Common myeloid progenitor, CD34-positive (primary cell): ENCODE results near the gene EPRS1.

Experiments
- CTCF ChIA-PET: fragments of 350-600 bp; sonication (Branson Sonifier 250); formaldehyde crosslinking; loops from one replicate; lab custom pipeline; 2021; ENCODE audit warnings: antibody characterized with exemption; lab: Charles Lee
- POLR2A ChIA-PET: fragments of 350-600 bp; sonication (Branson Sonifier 250); formaldehyde crosslinking; loops from one replicate; lab custom pipeline; 2021; ENCODE audit warnings: antibody characterized with exemption; lab: Charles Lee
- DNase-seq, 3 donors: peaks; one replicate each; pipeline versions ENCODE4 v3.0.0 to v3.0.0-alpha.2; 2013
- H3K27ac ChIP-seq, 2 experiments: 1 replicate in 1 of 2; 2 replicates in 1 of 2; pipeline ENCODE4 v1.7.0; 2013; ENCODE audit warnings: inconsistent platforms in 2 of 2, low read length in 2 of 2, mild to moderate bottlenecking in 2 of 2, low read depth in 1 of 2, moderate library complexity in 1 of 2; ENCODE audit not compliant: severe bottlenecking in 2 of 2, insufficient read depth in 1 of 2, poor library complexity in 1 of 2
- H3K27me3 ChIP-seq, 5 experiments: replicated peaks in 2 of 5; 1 replicate in 3 of 5; 2 replicates in 2 of 5; pipeline versions ENCODE4 v1.6.1 to v1.7.0; 2013; ENCODE audit warnings: low read length in 4 of 5, mild to moderate bottlenecking in 2 of 5, moderate library complexity in 2 of 5, inconsistent platforms in 1 of 5; ENCODE audit not compliant: insufficient read depth in 5 of 5, control insufficient read depth in 4 of 5
- H3K36me3 ChIP-seq, 4 experiments: 1 replicate in 2 of 4; 2 replicates in 2 of 4; pipeline versions ENCODE4 v1.6.1 to v1.7.0; 2013; ENCODE audit warnings: low read length in 3 of 4, control low read depth in 1 of 4, mild to moderate bottlenecking in 1 of 4; ENCODE audit not compliant: control insufficient read depth in 4 of 4, insufficient read depth in 4 of 4
- H3K4me1 ChIP-seq, 4 experiments: 1 replicate in 3 of 4; 2 replicates in 1 of 4; pipeline versions ENCODE4 v1.6.1 to v1.7.1; 2013; ENCODE audit warnings: low read length in 3 of 4, mild to moderate bottlenecking in 3 of 4, control low read depth in 1 of 4, inconsistent platforms in 1 of 4, moderate library complexity in 1 of 4; ENCODE audit not compliant: control insufficient read depth in 4 of 4, insufficient read depth in 4 of 4; ENCODE audit errors: control extremely low read depth in 1 of 4
- H3K4me3 ChIP-seq, 7 experiments: 1 replicate in 4 of 7; 2 replicates in 3 of 7; pipeline versions ENCODE4 v1.5.1 to v1.7.0; 2013; ENCODE audit warnings: mild to moderate bottlenecking in 7 of 7, low read length in 6 of 7, moderate library complexity in 6 of 7, inconsistent platforms in 2 of 7, low read depth in 2 of 7, control low read depth in 1 of 7; ENCODE audit not compliant: insufficient read depth in 4 of 7, control insufficient read depth in 1 of 7; ENCODE audit errors: extremely low read depth in 1 of 7
- H3K9me3 ChIP-seq, 5 experiments: 1 replicate in 4 of 5; 2 replicates in 1 of 5; pipeline versions ENCODE4 v1.6.1 to v1.7.1; 2013; ENCODE audit warnings: low read length in 4 of 5, mild to moderate bottlenecking in 2 of 5, inconsistent platforms in 1 of 5, low read depth in 1 of 5, moderate library complexity in 1 of 5; ENCODE audit not compliant: control insufficient read depth in 4 of 5, insufficient read depth in 2 of 5; ENCODE audit errors: control extremely low read depth in 1 of 5
- WGBS: methylation state at CpG from one replicate; pipeline ENCODE4 v1.1.5; 2013; ENCODE audit not compliant: insufficient coverage; 5-methylcytosine and 5-hydroxymethylcytosine counted together

EPRS1 gene

GRCh38 chr1:220060876-220061275, 14.6 kb upstream of the EPRS1 start:
- DNase-seq: no peak
- H3K9me3 ChIP-seq: no peaks in the 10 kb centered on the region
- H3K27ac ChIP-seq: no peak overlapping the region
- ChIA-PET POLR2A (no interaction called here), CTCF (no interaction called here)
- H3K4me1 ChIP-seq: no peaks in the 10 kb centered on the region
- H3K4me3 ChIP-seq: no peak overlapping the region
- WGBS: 100% methylated on average over 3 of the region's 3 CpGs
- H3K36me3 ChIP-seq: peaks cover 5 to 44% (median 21%) of the 10 kb centered on the region in 4 experiments
- H3K27me3 ChIP-seq: no peaks in the 10 kb centered on the region

DNA sequence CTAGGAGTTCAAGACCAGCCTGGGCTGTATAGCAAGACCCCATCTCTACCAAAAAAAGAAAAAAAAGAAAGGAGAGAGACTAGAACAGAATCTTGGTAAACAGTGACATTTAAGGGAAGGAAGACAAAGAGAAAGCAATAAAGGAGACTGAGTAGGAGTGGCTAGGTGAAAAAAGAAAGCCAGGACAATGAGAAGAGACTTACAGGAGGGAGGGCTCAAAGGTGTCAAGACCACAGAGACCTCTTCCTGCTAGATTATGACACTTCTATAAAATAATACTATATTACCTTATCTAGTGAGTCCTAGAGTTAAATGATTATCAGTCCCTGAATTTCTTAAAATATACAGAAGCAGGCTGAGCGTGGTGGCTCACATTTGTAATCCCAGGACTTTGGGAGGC, 10.1 kb upstream of the EPRS1 start:
- CTCF ChIA-PET: no interaction called here

GRCh38 chr1:220045356-220046051, 801 bp downstream of the EPRS1 start:
- ChIA-PET CTCF (no interaction called here), POLR2A (no interaction called here)
- H3K4me3 ChIP-seq: peak overlapping the region; percentile 68 to 99 (median 97)
- WGBS: 34% methylated on average over 16 of the region's 17 CpGs
- H3K36me3 ChIP-seq: peaks cover 0 to 3% (median 2%) of the 10 kb centered on the region in 4 experiments
- H3K4me1 ChIP-seq: peaks cover 4 to 16% (median 11%) of the 10 kb centered on the region in 4 experiments
- no peaks in the 10 kb centered on the region for H3K9me3 ChIP-seq
- no peaks in the 10 kb centered on the region for H3K27me3 ChIP-seq
- H3K27ac ChIP-seq: peak overlapping the region; percentile 33 to 87
- DNase-seq: peak in 2 of 3 donors; percentile 26 to 38

More for the DNA sequence above, 10.1 kb upstream of the EPRS1 start:
- Histone ChIP-seq H3K27me3 (no peaks in the 10 kb centered on the region), H3K9me3 (no peaks in the 10 kb centered on the region), H3K36me3 (peaks cover 0 to 14% (median 3%) of the 10 kb centered on the region in 4 experiments), H3K27ac (no peak overlapping the region), H3K4me3 (no peak overlapping the region), H3K4me1 (no peaks in the 10 kb centered on the region)
- no peak for DNase-seq
- WGBS: no CpG with 5 or more reads among the region's 1 CpG
- POLR2A ChIA-PET: no interaction called here

DNA sequence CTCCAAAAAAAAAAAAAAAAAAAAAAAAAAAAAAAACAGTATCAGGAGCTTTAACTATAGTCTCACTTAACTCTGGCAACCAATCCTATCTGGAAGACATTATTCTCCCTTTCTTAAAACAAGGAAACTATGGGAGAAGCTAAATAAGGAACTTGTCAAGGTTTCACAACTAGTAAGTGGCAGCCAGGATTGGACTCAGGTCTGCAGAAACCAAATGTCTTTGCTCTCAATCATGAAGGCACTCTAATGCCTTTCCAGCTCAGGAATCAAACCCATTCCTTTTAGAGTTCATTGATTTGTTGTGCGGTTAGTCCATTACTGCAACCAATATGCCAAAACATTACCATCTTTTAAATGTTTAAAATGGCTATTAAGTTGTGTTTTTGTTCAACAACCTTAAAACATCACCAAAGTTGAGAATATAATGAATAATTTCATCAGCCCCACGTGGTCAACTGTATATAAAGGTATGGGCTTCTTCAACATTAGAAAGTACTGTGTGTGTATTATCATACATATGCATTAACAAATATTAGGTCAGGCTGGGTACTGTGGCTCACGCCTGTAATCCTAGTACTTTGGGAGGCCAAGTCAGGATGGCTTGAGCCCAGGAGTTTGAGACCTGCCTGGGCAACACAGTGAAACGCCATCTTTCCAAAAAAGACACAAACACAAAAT, 1.5 kb downstream of the EPRS1 start:
- Histone ChIP-seq H3K36me3 (peaks cover 2 to 5% (median 4%) of the 10 kb centered on the region in 4 experiments), H3K27ac (peak overlapping the region in 1 of 2 experiments; percentile 87), H3K4me1 (peaks cover 4 to 16% (median 11%) of the 10 kb centered on the region in 4 experiments), H3K27me3 (no peaks in the 10 kb centered on the region), H3K9me3 (no peaks in the 10 kb centered on the region), H3K4me3 (peak overlapping the region in 3 of 7 experiments; percentile 97 to 99 (median 99))
- DNase-seq: peak in 2 of 3 donors; percentile 10 to 11
- ChIA-PET POLR2A (no interaction called here), CTCF (interaction anchor here (0.6 kb wide), 1 partner anchor 20 kb away, joined by 3 read pairs; no protein-coding TSS in a partner anchor)
- 100% methylated on average over 1 of the region's 4 CpGs for WGBS

DNA sequence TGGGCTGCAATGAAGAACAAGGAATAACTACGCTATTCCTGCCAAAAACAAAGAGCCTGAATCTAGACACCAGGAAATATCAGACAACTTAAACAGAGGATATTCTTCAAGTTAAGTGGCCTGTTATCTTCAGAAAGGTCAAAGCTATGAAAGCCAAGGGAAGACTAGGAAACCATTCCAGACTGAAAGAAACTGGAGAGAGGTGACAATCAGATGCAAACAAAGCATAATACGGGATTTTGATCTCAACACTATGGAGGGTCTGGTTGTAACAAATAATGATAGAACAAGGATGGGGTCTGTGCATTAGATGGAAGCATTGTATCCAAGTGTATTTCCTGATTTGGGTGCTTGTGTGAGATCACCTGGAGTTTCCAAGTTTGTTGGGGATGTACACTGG, 2.7 kb downstream of the EPRS1 start:
- no peak overlapping the region for H3K4me3 ChIP-seq
- WGBS: 100% methylated on average over 1 of the region's 2 CpGs
- ChIA-PET CTCF (no interaction called here), POLR2A (no interaction called here)
- H3K4me1 ChIP-seq: peaks cover 4 to 16% (median 11%) of the 10 kb centered on the region in 4 experiments
- H3K27me3 ChIP-seq: no peaks in the 10 kb centered on the region
- DNase-seq: no peak
- no peaks in the 10 kb centered on the region for H3K9me3 ChIP-seq
- no peak overlapping the region for H3K27ac ChIP-seq
- peaks cover 4 to 14% (median 10%) of the 10 kb centered on the region in 4 experiments for H3K36me3 ChIP-seq

DNA sequence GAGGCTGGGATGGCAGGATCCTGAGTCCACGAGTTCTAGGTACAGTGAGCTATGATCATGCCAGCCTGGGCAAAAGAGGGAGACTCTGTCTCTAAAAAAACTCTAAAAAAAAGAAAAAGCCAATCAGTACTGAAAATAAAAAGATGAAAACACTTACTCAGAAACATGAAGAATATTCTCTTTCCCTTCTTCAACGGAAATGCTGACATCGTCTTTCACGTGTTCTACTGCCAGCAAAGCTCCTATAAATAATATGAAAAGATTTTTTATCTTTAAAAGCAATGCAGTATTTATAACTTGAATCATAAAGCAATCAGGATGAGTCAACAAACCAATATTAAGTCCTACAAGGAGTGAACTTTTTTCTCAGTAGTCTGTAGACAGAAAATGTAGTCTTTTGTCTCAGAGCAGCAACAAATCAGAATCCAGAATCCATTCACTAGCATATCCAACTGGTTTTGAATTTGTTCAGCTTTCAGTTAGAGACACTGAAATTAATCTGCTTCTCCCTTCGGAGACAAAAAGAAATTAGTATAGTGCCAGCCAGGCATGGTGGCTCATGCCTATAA, 6.2 kb downstream of the EPRS1 start:
- no peak for DNase-seq
- ChIA-PET CTCF (interaction anchor here (1.0 kb wide), 1 partner anchor 28 kb away, joined by 4 read pairs; no protein-coding TSS in a partner anchor), POLR2A (no interaction called here)
- Histone ChIP-seq H3K27me3 (no peaks in the 10 kb centered on the region), H3K27ac (no peak overlapping the region), H3K4me1 (peaks cover 0 to 10% (median 4%) of the 10 kb centered on the region in 4 experiments), H3K4me3 (no peak overlapping the region), H3K36me3 (peaks cover 4 to 20% (median 13%) of the 10 kb centered on the region in 4 experiments), H3K9me3 (no peaks in the 10 kb centered on the region)
- 80% methylated on average over 1 of the region's 5 CpGs for WGBS
